GM23338 (cell line): Measurements from ENCODE around the gene RTN4IP1. TPM values are rescaled to one million over a fixed set of nuclear protein-coding genes. Genes with fewer than 3 reads are reported as not detected.

Source experiments
- ATAC-seq: fragments of 200-7000 bp; cut with Tn5 transposase; 3 replicates; pipeline ENCODE4 v1.9.1; 2020
- DNase-seq: peaks from one replicate; pipeline ENCODE4 v3.0.0-alpha.2; 2015; ENCODE audit warnings: low spot score
- H2AFZ ChIP-seq: fragments of 200-600 bp; sonication (generic); 2 replicates; pipeline ENCODE4 v1.8.0; 2016; ENCODE audit warnings: antibody characterized with exemption, mild to moderate bottlenecking, moderate library complexity
- H3F3A ChIP-seq: fragments of 200-600 bp; sonication (generic); replicated peaks from 2 replicates; pipeline ENCODE4 v1.8.0; 2017; ENCODE audit warnings: antibody characterized with exemption, mixed run types, low read depth
- H3K27ac ChIP-seq: fragments of 200-600 bp; sonication (generic); 2 replicates; pipeline ENCODE4 v1.6.1; 2016; ENCODE audit warnings: low read depth
- H3K27me3 ChIP-seq: fragments of 200-600 bp; sonication (generic); 2 replicates; pipeline ENCODE4 v1.8.0; 2016; ENCODE audit warnings: mild to moderate bottlenecking, mixed run types, moderate library complexity; ENCODE audit not compliant: insufficient read depth
- H3K36me3 ChIP-seq: fragments of 200-600 bp; sonication (generic); 2 replicates; pipeline ENCODE4 v1.8.0; 2016; ENCODE audit warnings: mild to moderate bottlenecking; ENCODE audit not compliant: insufficient read depth
- H3K4me1 ChIP-seq: fragments of 200-600 bp; sonication (generic); 2 replicates; pipeline ENCODE4 v1.8.0; 2016; ENCODE audit warnings: mild to moderate bottlenecking, moderate library complexity; ENCODE audit not compliant: insufficient read depth
- H3K4me2 ChIP-seq: fragments of 200-600 bp; sonication (generic); 2 replicates; pipeline ENCODE4 v1.7.1; 2017; ENCODE audit warnings: mixed run types
- H3K4me3 ChIP-seq: fragments of 200-600 bp; sonication (generic); 2 replicates; pipeline ENCODE4 v1.6.1; 2016; ENCODE audit warnings: mixed run types
- H3K79me2 ChIP-seq: fragments of 200-600 bp; sonication (generic); replicated peaks from 2 replicates; pipeline ENCODE4 v1.8.0; 2017; ENCODE audit warnings: mild to moderate bottlenecking; ENCODE audit not compliant: insufficient read depth
- H3K9me2 ChIP-seq: fragments of 200-600 bp; sonication (generic); 2 replicates; pipeline ENCODE4 v1.8.0; 2017; ENCODE audit not compliant: insufficient read depth
- H4K20me1 ChIP-seq: fragments of 200-600 bp; sonication (generic); replicated peaks from 2 replicates; pipeline ENCODE4 v1.8.0; 2017; ENCODE audit warnings: mild to moderate bottlenecking; ENCODE audit not compliant: insufficient read depth
- H3K27ac Mint-ChIP-seq: 2 replicates; pipeline ENCODE4 v1.8.0; 2020; ENCODE audit warnings: inconsistent platforms, mild to moderate bottlenecking, moderate library complexity, mixed read lengths
- H3K27me3 Mint-ChIP-seq: 3 replicates; pipeline ENCODE4 v1.8.0; 2022; ENCODE audit warnings: low read depth, mild to moderate bottlenecking, moderate library complexity, mixed read lengths, inconsistent platforms; ENCODE audit not compliant: insufficient read depth, poor library complexity
- H3K36me3 Mint-ChIP-seq: 3 replicates; pipeline ENCODE4 v1.8.0; 2021; ENCODE audit warnings: low read depth, mild to moderate bottlenecking, inconsistent platforms, moderate library complexity, mixed read lengths
- H3K4me1 Mint-ChIP-seq: 3 replicates; pipeline ENCODE4 v1.8.0; 2020; ENCODE audit warnings: mild to moderate bottlenecking, inconsistent platforms, mixed read lengths
- H3K4me3 Mint-ChIP-seq: 3 replicates; pipeline ENCODE4 v1.8.0; 2021; ENCODE audit warnings: moderate library complexity, mild to moderate bottlenecking, inconsistent platforms, mixed read lengths
- H3K9me3 Mint-ChIP-seq: 3 replicates; pipeline ENCODE4 v1.8.0; 2020; ENCODE audit warnings: moderate library complexity, mild to moderate bottlenecking, inconsistent platforms, mixed read lengths
- CREB1 ChIP-seq: fragments of 250-450 bp; sonication (Bioruptor Pico); IDR thresholded peaks from 2 replicates; pipeline ENCODE4 v1.5.0; 2020; ENCODE audit warnings: low read depth, mild to moderate bottlenecking, moderate library complexity
- NANOG ChIP-seq: IDR thresholded peaks from 2 replicates; pipeline ENCODE4 v1.6.1; 2016; ENCODE audit warnings: antibody characterized with exemption, borderline replicate concordance
- POLR2AphosphoS5 ChIP-seq: IDR thresholded peaks from 2 replicates; pipeline ENCODE4 v1.6.1; 2016; ENCODE audit warnings: antibody characterized with exemption, low read depth
- REST ChIP-seq: IDR thresholded peaks from one replicate; pipeline ENCODE4 v1.6.1; 2018; ENCODE audit warnings: antibody characterized with exemption; ENCODE audit not compliant: unreplicated experiment
- STAT1 ChIP-seq: IDR thresholded peaks from one replicate; pipeline ENCODE4 v1.6.1; 2016; ENCODE audit warnings: antibody characterized with exemption; ENCODE audit not compliant: unreplicated experiment
- ZNF462 ChIP-seq: fragments of 250-450 bp; sonication (Bioruptor Pico); IDR thresholded peaks from 2 replicates; pipeline ENCODE4 v1.5.0; 2020; ENCODE audit warnings: mild to moderate bottlenecking, moderate library complexity
- polyA plus RNA-seq: library from polyadenylated mRNA; unstranded; fragments of >200 nt; fragmentation: Nextera tagmentation; extraction: Ambion mirVana; gene quantifications from 2 replicates; pipeline ENCODE4 v1.2.1, GENCODE V29; 2016
- total RNA-seq: library from RNA; depleted of rRNA; stranded (reverse); fragments of >200 nt; shearing (Covaris generic); gene quantifications from 2 replicates; pipeline ENCODE4 v1.2.3, GENCODE V29; 2014
- TF ChIP-seq, protein P1 (sequence below): IDR thresholded peaks from 2 replicates; pipeline ENCODE4 v1.6.1; 2016; ENCODE audit warnings: antibody characterized with exemption

The RTN4IP1 gene
- total and polyA plus RNA-seq, 2 experiments from 2014 or later = 14.5 to 17.5 TPM

DNA sequence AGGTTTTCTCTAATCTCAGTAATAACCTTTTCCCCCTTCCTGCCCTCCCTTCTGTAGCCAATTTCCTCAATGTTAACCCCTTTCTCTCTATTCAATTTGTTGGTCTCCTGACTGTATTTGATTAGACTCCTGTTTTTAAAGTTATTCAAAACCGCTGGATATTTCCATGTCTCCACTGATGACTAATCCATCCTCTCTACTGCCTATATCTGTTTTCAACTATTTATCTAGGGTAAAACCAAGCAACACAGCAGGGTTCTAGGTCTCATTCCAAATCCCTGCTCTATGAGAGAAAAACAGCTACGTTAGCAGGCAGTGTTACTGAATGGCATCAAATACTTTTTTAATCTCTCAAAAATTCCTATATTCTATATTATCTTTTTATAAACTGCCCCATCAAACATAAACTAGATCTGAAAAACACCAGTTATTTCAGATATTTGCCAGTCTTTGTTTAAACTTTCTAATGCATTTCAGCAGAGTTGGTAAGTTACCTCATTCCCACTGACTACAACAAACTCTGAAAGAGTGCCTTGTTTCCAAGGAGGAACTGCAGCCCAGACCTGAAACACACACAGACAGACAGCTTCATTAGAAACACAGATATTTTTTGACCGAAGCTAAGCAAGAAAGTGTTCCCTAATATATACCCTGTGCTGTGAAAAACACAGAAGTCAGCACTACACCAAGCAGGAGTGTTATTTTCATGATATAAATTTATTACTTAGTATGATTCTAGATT lies 8.2 kb downstream of the RTN4IP1 start:
- H3K4me3 ChIP-seq = no peak overlapping the region
- no peaks in the 10 kb centered on the region for H3K79me2 ChIP-seq
- H3K4me1 ChIP-seq = peaks cover 14% of the 10 kb centered on the region
- no peak overlapping the region for H2AFZ ChIP-seq
- peaks cover 3% of the 10 kb centered on the region for H3K27me3 Mint-ChIP-seq
- peaks cover 48% of the 10 kb centered on the region for H3K36me3 Mint-ChIP-seq
- no peak for DNase-seq
- TF ChIP-seq NANOG (no peak), CREB1 (CRISPR knock-in tag) (no peak), ZNF462 (no peak), REST (no peak), POLR2AphosphoS5 (no peak), STAT1 (no peak)
- TF ChIP-seq, protein P1, sequence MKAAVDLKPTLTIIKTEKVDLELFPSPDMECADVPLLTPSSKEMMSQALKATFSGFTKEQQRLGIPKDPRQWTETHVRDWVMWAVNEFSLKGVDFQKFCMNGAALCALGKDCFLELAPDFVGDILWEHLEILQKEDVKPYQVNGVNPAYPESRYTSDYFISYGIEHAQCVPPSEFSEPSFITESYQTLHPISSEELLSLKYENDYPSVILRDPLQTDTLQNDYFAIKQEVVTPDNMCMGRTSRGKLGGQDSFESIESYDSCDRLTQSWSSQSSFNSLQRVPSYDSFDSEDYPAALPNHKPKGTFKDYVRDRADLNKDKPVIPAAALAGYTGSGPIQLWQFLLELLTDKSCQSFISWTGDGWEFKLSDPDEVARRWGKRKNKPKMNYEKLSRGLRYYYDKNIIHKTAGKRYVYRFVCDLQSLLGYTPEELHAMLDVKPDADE = no peak
- H4K20me1 ChIP-seq = no peaks in the 10 kb centered on the region
- H3K4me2 ChIP-seq = no peak overlapping the region
- peaks cover 23% of the 10 kb centered on the region for H3K9me3 Mint-ChIP-seq
- no peak for ATAC-seq
- no peak overlapping the region for H3K27ac Mint-ChIP-seq
- H3K27me3 ChIP-seq = no peaks in the 10 kb centered on the region
- H3F3A ChIP-seq = no peaks in the 10 kb centered on the region
- no peak overlapping the region for H3K4me3 Mint-ChIP-seq
- no peaks in the 10 kb centered on the region for H3K9me2 ChIP-seq
- peaks cover 38% of the 10 kb centered on the region for H3K4me1 Mint-ChIP-seq
- no peak overlapping the region for H3K27ac ChIP-seq
- H3K36me3 ChIP-seq = peaks cover 9% of the 10 kb centered on the region
